Adrenal gland (tissue), 12 donors: ENCODE results near the gene MRPL36. TPM values are rescaled to one million over a fixed set of nuclear protein-coding genes. Genes with fewer than 3 reads are reported as not detected.
A peak's percentile ranks its signal among the peaks of the same experiment; 100 is the strongest.

ENCODE experiments used
- DNase-seq, 7 donors: peaks; one replicate each; pipeline ENCODE4 v3.0.0-alpha.2; 2019 to 2020
- H3K27ac ChIP-seq, 5 donors: fragments of 200-600 bp; sonication (generic) in 4 of 5; 1 replicate in 3 of 5; 2 replicates in 2 of 5; pipeline versions ENCODE4 v1.5.1 to v1.8.0; 2016 to 2020; ENCODE audit warnings: mild to moderate bottlenecking in 1 of 5
- H3K27me3 ChIP-seq: fragments of 200-600 bp; 2 replicates; pipeline ENCODE4 v1.8.0; 2021
- H3K36me3 ChIP-seq, 2 donors: fragments of 200-600 bp; replicated peaks in 1 of 2; 1 replicate in 1 of 2; 2 replicates in 1 of 2; pipeline versions ENCODE4 v1.5.1 to v1.8.0; 2018 to 2022
- H3K4me1 ChIP-seq, 2 donors: fragments of 200-600 bp; replicated peaks in 1 of 2; 1 replicate in 1 of 2; 2 replicates in 1 of 2; pipeline versions ENCODE4 v1.5.1 to v1.8.0; 2018 to 2021
- H3K4me3 ChIP-seq, 4 donors: fragments of 200-600 bp; sonication (generic) in 3 of 4; one replicate each; pipeline ENCODE4 v1.5.1; 2016 to 2018
- H3K9me3 ChIP-seq, 3 donors: fragments of 200-600 bp; sonication (generic) in 1 of 3; replicated peaks in 1 of 3; 1 replicate in 2 of 3; 2 replicates in 1 of 3; pipeline versions ENCODE4 v1.5.1 to v1.8.0; 2016 to 2021
- POLR2A ChIP-seq, 2 donors: fragments of 450-650 bp; IDR thresholded peaks; one replicate each; pipeline ENCODE4 v1.6.1; 2017; ENCODE audit warnings: antibody characterized with exemption in 2 of 2, mild to moderate bottlenecking in 2 of 2, moderate library complexity in 1 of 2
- WGBS, 4 donors: extraction: QIAGEN DNeasy Blood & Tissue Kit in 2 of 4; methylation state at CpG; one replicate each; pipeline versions ENCODE4 v1.1.5 to v1.1.7; 2013 to 2017; 5-methylcytosine and 5-hydroxymethylcytosine counted together
- intact Hi-C, 2 donors: fragments of 100-400 bp; cut with DNase I; formaldehyde crosslinking; loops; one replicate each; pipeline versions ENCODE4 v1.14.1 to v1.15.0; 2022 to 2023
- polyA plus RNA-seq, 3 donors: library from polyadenylated mRNA; stranded (reverse); fragments of 200-250 nt in 2 of 3; fragments of 350-450 nt in 1 of 3; fragmentation: Illumina TruSeq in 1 of 3; extraction: RNeasy Lipid Tissue Mini Kit (QIAGEN cat#74804) in 1 of 3; gene quantifications; one replicate each; pipeline ENCODE4 v1.2.3, GENCODE V29; 2013 to 2014
- total RNA-seq, 9 donors: library from RNA; depleted of rRNA in 4 of 9; stranded (reverse); fragments of >200 nt in 4 of 9; fragments of 120-200 nt in 1 of 9; fragmentation: NEBNext Ultra II Directional in 1 of 9; extraction: Animal tissue kit (Norgen Biotek cat#: 25700) in 1 of 9; gene quantifications; one replicate each; pipeline versions ENCODE4 v1.1.0 to v1.2.4, GENCODE V29; 2013 to 2023
- TF ChIP-seq, protein P1 (sequence below), 6 experiments: fragments of 450-650 bp in 4 of 6; fragments of 200-600 bp in 2 of 6; sonication (generic) in 1 of 6; IDR thresholded peaks; 1 replicate in 5 of 6; 2 replicates in 1 of 6; pipeline versions ENCODE4 v1.5.1 to v1.8.0; 2016 to 2021; ENCODE audit warnings: antibody characterized with exemption in 6 of 6, mild to moderate bottlenecking in 2 of 6, moderate library complexity in 1 of 6
- donor health status: healthy with polysubstance abuse.
- donor health status: Bipolar disorder and iron deficiency.
- donor health status: DM: yes; HTN: yes; CAD: no.
- donor health status: DM: no; HTN: no; CAD: no.
- donor health status: DM: no; HTN: no; CAD: no.
- donor health status: DM: yes; HTN: yes; CAD: no.

Gene MRPL36
- total and polyA plus RNA-seq, 12 donors: 23.3 to 97.4 (median 61.3) TPM

DNA sequence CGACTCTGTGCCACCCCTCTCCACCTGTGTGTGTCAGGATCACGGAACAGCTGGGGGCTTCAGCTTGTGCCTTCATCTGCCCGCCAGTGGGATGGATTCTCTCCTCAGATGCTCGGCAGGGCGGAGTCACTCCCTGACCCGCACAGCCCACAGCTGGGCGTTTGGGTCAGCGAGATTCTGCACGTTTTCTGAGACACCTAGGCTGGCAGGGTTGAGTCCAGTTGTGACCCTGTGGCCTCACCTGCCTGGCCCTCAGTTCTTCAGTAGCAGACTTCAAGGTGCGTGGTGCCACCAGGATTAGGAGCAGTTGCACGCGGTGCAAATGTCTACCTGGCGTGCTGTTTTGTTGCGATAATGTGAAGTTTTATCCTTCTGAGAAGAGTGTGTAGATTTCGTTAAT, 6.6 kb upstream of the MRPL36 start:
- TF ChIP-seq, protein P1, sequence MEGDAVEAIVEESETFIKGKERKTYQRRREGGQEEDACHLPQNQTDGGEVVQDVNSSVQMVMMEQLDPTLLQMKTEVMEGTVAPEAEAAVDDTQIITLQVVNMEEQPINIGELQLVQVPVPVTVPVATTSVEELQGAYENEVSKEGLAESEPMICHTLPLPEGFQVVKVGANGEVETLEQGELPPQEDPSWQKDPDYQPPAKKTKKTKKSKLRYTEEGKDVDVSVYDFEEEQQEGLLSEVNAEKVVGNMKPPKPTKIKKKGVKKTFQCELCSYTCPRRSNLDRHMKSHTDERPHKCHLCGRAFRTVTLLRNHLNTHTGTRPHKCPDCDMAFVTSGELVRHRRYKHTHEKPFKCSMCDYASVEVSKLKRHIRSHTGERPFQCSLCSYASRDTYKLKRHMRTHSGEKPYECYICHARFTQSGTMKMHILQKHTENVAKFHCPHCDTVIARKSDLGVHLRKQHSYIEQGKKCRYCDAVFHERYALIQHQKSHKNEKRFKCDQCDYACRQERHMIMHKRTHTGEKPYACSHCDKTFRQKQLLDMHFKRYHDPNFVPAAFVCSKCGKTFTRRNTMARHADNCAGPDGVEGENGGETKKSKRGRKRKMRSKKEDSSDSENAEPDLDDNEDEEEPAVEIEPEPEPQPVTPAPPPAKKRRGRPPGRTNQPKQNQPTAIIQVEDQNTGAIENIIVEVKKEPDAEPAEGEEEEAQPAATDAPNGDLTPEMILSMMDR (IDR thresholded peaks at IDR 0.05): no peak
- TF ChIP-seq POLR2A (IDR thresholded peaks at IDR 0.05): no peak
- no peak overlapping the region for H3K27ac ChIP-seq
- no peak overlapping the region for H3K4me3 ChIP-seq
- H3K4me1 ChIP-seq: peaks cover 3 to 10% of the 10 kb centered on the region in 2 donors
- no peak for DNase-seq
- H3K27me3 ChIP-seq: no peaks in the 10 kb centered on the region
- no peaks in the 10 kb centered on the region for H3K9me3 ChIP-seq
- peaks cover 0 to 72% of the 10 kb centered on the region in 2 donors for H3K36me3 ChIP-seq
- intact Hi-C loops: no loop called here
- WGBS, 4 donors: 87 to 96% (median 93%) methylated on average over 14 to 15 of the region's 15 CpGs

- TF ChIP-seq, protein P1 (IDR thresholded peaks at IDR 0.05): no peak
- no peak for TF ChIP-seq POLR2A (IDR thresholded peaks at IDR 0.05)
- Histone ChIP-seq H3K4me3 (no peak overlapping the region), H3K27me3 (no peaks in the 10 kb centered on the region), H3K4me1 (peaks cover 3 to 10% of the 10 kb centered on the region in 2 donors), H3K36me3 (peaks cover 0 to 67% of the 10 kb centered on the region in 2 donors), H3K9me3 (no peaks in the 10 kb centered on the region), H3K27ac (no peak overlapping the region)
- WGBS, 4 donors: 89 to 93% (median 91%) methylated on average over 8 to 10 of the region's 10 CpGs
- DNase-seq: no peak
- intact Hi-C loops: no loop called here
Measured at GRCh38 chr5:1805736-1806135, 6.1 kb upstream of the MRPL36 start.

DNA sequence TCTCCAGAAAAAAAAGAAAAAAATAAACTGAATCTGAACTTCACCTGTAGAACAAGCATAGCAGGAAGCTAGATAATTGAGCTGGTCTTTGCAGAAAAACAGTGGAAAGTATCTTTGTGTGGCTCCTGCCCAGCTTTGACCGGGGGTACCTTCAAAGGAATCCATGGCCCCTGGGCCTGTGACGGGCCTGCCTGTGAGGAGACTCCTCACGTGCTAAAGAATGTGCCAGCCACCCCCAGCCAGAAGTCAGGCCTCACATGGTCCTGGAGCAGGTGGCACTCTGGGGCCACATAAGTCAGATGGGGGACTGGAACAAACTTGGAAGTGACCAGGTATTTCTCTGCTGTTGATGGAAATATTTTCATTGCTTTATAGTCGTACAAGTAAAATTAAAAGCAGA, 5.7 kb upstream of the MRPL36 start:
- intact Hi-C loops: no loop called here
- DNase-seq: no peak
- WGBS, 4 donors: 86 to 91% (median 89%) methylated on average over 4 of the region's 4 CpGs
- H3K4me1 ChIP-seq: peaks cover 3 to 10% of the 10 kb centered on the region in 2 donors
- H3K36me3 ChIP-seq: peaks cover 0 to 64% of the 10 kb centered on the region in 2 donors
- H3K9me3 ChIP-seq: no peaks in the 10 kb centered on the region
- no peak overlapping the region for H3K4me3 ChIP-seq
- no peak overlapping the region for H3K27ac ChIP-seq
- H3K27me3 ChIP-seq: no peaks in the 10 kb centered on the region
- TF ChIP-seq POLR2A (IDR thresholded peaks at IDR 0.05): no peak
- TF ChIP-seq, protein P1 (IDR thresholded peaks at IDR 0.05): no peak

- H3K9me3 ChIP-seq: no peaks in the 10 kb centered on the region
- no peaks in the 10 kb centered on the region for H3K27me3 ChIP-seq
- peak in 1 of 7 donors; percentile 55 for DNase-seq
- no peak overlapping the region for H3K4me3 ChIP-seq
- WGBS, 4 donors: 76 to 90% (median 82%) methylated on average over 14 to 15 of the region's 15 CpGs
- no peak overlapping the region for H3K27ac ChIP-seq
- peaks cover 3 to 10% of the 10 kb centered on the region in 2 donors for H3K4me1 ChIP-seq
- intact Hi-C loops: no loop called here
- H3K36me3 ChIP-seq: peaks cover 0 to 53% of the 10 kb centered on the region in 2 donors
- no peak for TF ChIP-seq POLR2A (IDR thresholded peaks at IDR 0.05)
- TF ChIP-seq, protein P1 (IDR thresholded peaks at IDR 0.05): no peak
Measured at GRCh38 chr5:1804001-1804690, 4.5 kb upstream of the MRPL36 start.
